ENCODE measurements around the gene ADAMTS7.
"Not testable (repeated sequence)": the region's sequence is repeated elsewhere in the genome, so short reads cannot be mapped to it uniquely, and the experiment has no call there.

The ADAMTS7 gene

DNA sequence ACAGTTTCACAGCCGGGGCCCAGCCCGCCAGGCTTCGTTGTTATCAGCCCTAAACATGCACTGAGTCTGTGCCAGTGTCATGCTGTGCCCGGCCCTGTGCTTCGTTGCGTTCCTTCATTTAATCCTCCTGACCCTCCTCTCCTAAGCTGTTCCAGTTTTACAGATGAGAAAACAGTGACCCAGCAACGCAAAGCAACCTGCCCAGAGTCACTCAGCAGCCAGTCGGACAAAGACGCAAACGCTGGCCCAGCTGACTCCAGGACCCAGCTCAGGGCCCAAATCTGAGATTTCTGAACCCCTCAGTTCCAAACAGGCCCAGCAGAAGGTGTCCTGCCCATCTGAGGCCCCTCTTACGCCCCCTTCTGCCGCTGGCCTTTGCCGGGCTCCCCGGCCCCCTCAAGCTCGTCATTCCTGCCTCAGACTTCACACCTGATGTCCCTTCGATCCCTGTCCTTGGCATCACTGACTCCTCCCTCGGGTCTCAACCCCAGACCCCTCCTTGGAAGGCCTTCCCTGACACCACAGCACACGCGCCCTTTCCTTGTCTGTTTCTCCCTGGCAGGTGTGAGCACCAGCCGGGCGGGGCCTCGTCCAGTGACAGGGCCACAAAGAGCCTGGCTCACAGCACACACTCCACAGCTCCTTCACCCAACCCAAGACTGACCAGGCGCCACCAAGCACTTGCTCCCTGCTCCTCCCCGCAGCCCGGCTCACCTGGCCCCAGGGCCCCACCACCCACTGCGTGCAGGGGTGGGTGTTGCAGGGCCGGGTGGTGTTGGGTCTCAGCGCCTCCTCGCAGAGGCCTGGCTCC is 48.1 kb downstream of the ADAMTS7 start:
- Histone ChIP-seq H3K4me1 (peaks cover 71 to 99% (median 91%) of the 10 kb centered on the region in 10 experiments), H3K4me3 (peak overlapping the region in 7 of 10 experiments; percentile 16 to 48 (median 41); a peak in 11 of 20 replicates), H4K20me1 (no peaks in the 10 kb centered on the region), H3K27me3 (peaks cover 0 to 12% (median 0%) of the 10 kb centered on the region in 11 experiments; a peak in 2 of 22 replicates), H3K36me3 (no peaks in the 10 kb centered on the region), H3K9ac (peak overlapping the region; percentile 10 to 85 (median 72); a peak in 18 of 22 replicates), H3K4me2 (peak overlapping the region; percentile 75 to 99 (median 94)), H3K27ac (peak overlapping the region in 9 of 11 experiments; percentile 85 to 98 (median 89); a peak in 17 of 22 replicates), H3K9me3 (replicated peaks in 1 of 11) (no peaks in the 10 kb centered on the region)
- TF ChIP-seq Cebpa-rat (IDR thresholded peaks at IDR 0.05) = no peak

DNA sequence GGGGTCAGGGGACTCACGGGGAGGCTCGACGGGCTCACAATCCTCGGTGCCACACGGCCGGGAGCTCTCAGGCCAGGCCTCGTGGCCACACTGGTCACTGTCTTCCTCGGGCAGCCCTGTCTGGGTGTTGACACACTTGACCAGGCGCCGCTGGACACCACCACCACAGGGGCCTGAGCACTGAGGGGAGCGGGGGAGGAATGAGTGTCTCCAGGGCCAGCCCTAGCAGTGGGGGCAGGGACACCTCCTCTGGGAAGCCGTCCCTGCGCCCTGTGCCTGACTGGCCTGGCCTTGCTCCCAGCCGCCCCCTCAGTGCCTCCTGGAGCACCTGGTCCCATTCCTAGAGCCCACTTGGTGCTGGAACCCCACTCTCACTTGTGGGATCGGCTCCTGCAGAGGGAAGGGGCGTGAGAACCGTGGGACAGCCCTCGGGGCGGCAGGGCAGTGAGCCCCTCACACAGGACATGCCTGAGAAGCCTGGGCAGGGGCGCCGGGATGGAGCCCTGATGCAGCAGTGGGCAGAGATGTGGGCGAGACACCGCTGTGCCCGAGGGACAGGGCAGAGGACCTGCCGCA is 48.8 kb downstream of the ADAMTS7 start:
- not testable (repeated sequence) for H4K20me1 ChIP-seq; H3K9me3 ChIP-seq (replicated peaks in 1 of 11); H3K36me3 ChIP-seq
- Histone ChIP-seq H3K4me2 (peak overlapping the region; percentile 75 to 99 (median 94)), H3K4me1 (peaks cover 78 to 100% (median 93%) of the 10 kb centered on the region in 10 experiments), H3K4me3 (peak overlapping the region in 4 of 10 experiments; percentile 33 to 50 (median 43); a peak in 5 of 20 replicates), H3K27me3 (peaks cover 0 to 12% (median 0%) of the 10 kb centered on the region in 11 experiments; a peak in 2 of 22 replicates), H3K27ac (peak overlapping the region in 10 of 11 experiments; percentile 69 to 98 (median 89); a peak in 19 of 22 replicates), H3K9ac (peak overlapping the region in 9 of 11 experiments; percentile 40 to 85 (median 78); a peak in 17 of 22 replicates)

DNA sequence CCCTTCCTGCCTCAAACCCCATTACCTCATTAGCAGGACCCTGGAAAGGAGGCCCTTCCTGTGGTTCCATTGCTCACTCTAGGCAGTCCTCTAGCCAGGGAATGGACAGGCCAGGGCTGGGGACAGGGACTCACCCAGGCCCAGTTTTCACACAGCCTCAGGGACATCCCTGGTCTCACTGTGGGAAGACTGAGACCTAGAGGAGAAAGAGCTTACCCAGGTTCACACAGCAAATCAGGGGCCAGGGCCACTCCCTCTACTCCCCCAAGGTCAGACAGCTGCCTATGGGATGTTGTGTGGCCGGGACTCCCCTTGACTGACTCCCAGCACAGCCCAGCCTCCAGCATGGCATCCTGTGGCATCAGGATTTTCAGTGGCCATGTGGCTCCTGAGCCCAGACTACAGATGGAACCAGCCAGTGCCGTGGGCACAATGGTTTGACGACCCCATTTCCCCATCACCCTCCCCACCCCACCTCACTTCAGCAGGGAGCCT is 49.3 kb downstream of the ADAMTS7 start:
- no peaks in the 10 kb centered on the region for H3K9me3 ChIP-seq (replicated peaks in 1 of 11)
- H3K4me1 ChIP-seq = peaks cover 84 to 98% (median 94%) of the 10 kb centered on the region in 10 experiments
- TF ChIP-seq Cebpa-rat (IDR thresholded peaks at IDR 0.05) = no peak
- H3K36me3 ChIP-seq = no peaks in the 10 kb centered on the region
- peak overlapping the region in 7 of 10 experiments; percentile 31 to 50 (median 38); a peak in 12 of 20 replicates for H3K4me3 ChIP-seq
- no peaks in the 10 kb centered on the region for H4K20me1 ChIP-seq
- H3K4me2 ChIP-seq = peak overlapping the region; percentile 75 to 99 (median 94)
- peak overlapping the region in 9 of 11 experiments; percentile 68 to 85 (median 78); a peak in 18 of 22 replicates for H3K9ac ChIP-seq
- H3K27ac ChIP-seq = peak overlapping the region in 10 of 11 experiments; percentile 69 to 98 (median 89); a peak in 21 of 22 replicates
- peaks cover 0 to 12% (median 0%) of the 10 kb centered on the region in 11 experiments; a peak in 2 of 22 replicates for H3K27me3 ChIP-seq

- H3K9ac ChIP-seq = peak overlapping the region in 10 of 11 experiments; percentile 13 to 85 (median 75); a peak in 19 of 22 replicates
- H3K4me2 ChIP-seq = peak overlapping the region; percentile 75 to 99 (median 94)
- not testable (repeated sequence) for H3K36me3 ChIP-seq; H3K9me3 ChIP-seq (replicated peaks in 1 of 11); H4K20me1 ChIP-seq
- peaks cover 0 to 12% (median 0%) of the 10 kb centered on the region in 11 experiments; a peak in 2 of 22 replicates for H3K27me3 ChIP-seq
- H3K4me1 ChIP-seq = peaks cover 88 to 99% (median 96%) of the 10 kb centered on the region in 10 experiments
- peak overlapping the region; percentile 30 to 98 (median 89); a peak in 21 of 22 replicates for H3K27ac ChIP-seq
- peak overlapping the region in 7 of 10 experiments; percentile 31 to 50 (median 38); a peak in 12 of 20 replicates for H3K4me3 ChIP-seq
Observed at GRCh38 chr15:78761475-78761874, 49.8 kb downstream of the ADAMTS7 start.

GRCh38 chr15:78761020-78761419 is 50.2 kb downstream of the ADAMTS7 start:
- Histone ChIP-seq H3K27me3 (peaks cover 0 to 12% (median 0%) of the 10 kb centered on the region in 11 experiments; a peak in 2 of 22 replicates), H3K4me2 (peak overlapping the region; percentile 75 to 99 (median 94)), H3K9me3 (replicated peaks in 1 of 11) (no peaks in the 10 kb centered on the region), H3K36me3 (no peaks in the 10 kb centered on the region), H3K4me1 (peaks cover 91 to 99% (median 96%) of the 10 kb centered on the region in 10 experiments), H3K4me3 (peak overlapping the region in 5 of 10 experiments; percentile 5 to 33 (median 23); a peak in 5 of 20 replicates), H4K20me1 (no peaks in the 10 kb centered on the region), H3K27ac (peak overlapping the region; percentile 30 to 98 (median 89); a peak in 21 of 22 replicates), H3K9ac (peak overlapping the region in 10 of 11 experiments; percentile 13 to 85 (median 75); a peak in 18 of 22 replicates)
- no peak for TF ChIP-seq Cebpa-rat (IDR thresholded peaks at IDR 0.05)

- H3K36me3 ChIP-seq; H4K20me1 ChIP-seq; H3K9me3 ChIP-seq (replicated peaks in 1 of 11): not testable (repeated sequence)
- peak overlapping the region in 10 of 11 experiments; percentile 47 to 85 (median 75); a peak in 20 of 22 replicates for H3K9ac ChIP-seq
- H3K4me3 ChIP-seq = peak overlapping the region in 1 of 10 experiments; percentile 38; a peak in 1 of 20 replicates
- H3K27me3 ChIP-seq = peaks cover 0 to 12% (median 0%) of the 10 kb centered on the region in 11 experiments; a peak in 2 of 22 replicates
- H3K4me2 ChIP-seq = peak overlapping the region; percentile 75 to 99 (median 94)
- H3K4me1 ChIP-seq = peaks cover 94 to 100% (median 97%) of the 10 kb centered on the region in 10 experiments
- peak overlapping the region; percentile 29 to 98 (median 89); a peak in 21 of 22 replicates for H3K27ac ChIP-seq
Observed at GRCh38 chr15:78760091-78760882, 51.0 kb downstream of the ADAMTS7 start.

DNA sequence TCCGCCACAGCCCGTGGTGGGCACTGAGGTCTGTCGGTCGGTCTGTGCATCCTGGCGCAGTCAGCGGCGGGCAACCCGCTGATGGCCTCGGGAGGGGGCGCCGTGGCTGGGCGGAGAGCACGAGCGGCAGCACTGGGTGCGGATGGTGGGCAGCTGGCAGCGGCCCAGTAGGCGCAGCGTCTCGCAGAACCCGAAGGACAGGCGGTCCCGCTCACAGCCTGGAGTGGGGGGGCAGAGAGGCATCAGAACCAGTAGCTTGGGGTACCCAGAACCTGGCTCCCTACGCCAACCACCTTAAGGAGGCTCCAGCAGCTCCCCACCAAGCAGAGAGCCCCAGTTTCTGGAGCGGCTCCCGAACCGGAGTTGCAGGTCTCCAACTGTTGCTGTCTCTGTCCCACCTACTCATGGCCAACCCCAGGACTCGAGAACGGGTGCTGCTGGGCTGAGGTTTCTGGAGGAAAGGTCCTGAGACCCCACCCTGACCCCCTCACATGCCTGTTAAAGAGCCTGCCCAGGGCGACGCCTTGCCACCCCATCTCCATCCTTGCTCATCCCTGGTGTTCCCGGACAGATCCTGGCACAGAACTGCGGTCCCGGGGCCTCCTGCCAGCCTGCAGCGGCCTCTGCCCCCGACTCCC is 51.8 kb downstream of the ADAMTS7 start:
- Histone ChIP-seq H3K4me2 (peak overlapping the region; percentile 75 to 99 (median 94)), H3K27ac (peak overlapping the region; percentile 29 to 98 (median 89); a peak in 21 of 22 replicates), H3K4me1 (peaks cover 86 to 99% (median 96%) of the 10 kb centered on the region in 10 experiments), H3K4me3 (peak overlapping the region in 8 of 10 experiments; percentile 5 to 46 (median 24); a peak in 9 of 20 replicates), H3K9ac (peak overlapping the region; percentile 21 to 83 (median 72); a peak in 21 of 22 replicates)
- not testable (repeated sequence) for H3K27me3 ChIP-seq; H3K36me3 ChIP-seq; H4K20me1 ChIP-seq; H3K9me3 ChIP-seq (replicated peaks in 1 of 11)

GRCh38 chr15:78758486-78759200 is 52.6 kb downstream of the ADAMTS7 start:
- not testable (repeated sequence) for H3K9me3 ChIP-seq (replicated peaks in 1 of 11); H3K27me3 ChIP-seq; H4K20me1 ChIP-seq; H3K36me3 ChIP-seq
- H3K9ac ChIP-seq = peak overlapping the region in 9 of 11 experiments; percentile 64 to 83 (median 78); a peak in 16 of 22 replicates
- H3K4me2 ChIP-seq = peak overlapping the region; percentile 75 to 99 (median 94)
- peaks cover 81 to 99% (median 96%) of the 10 kb centered on the region in 10 experiments for H3K4me1 ChIP-seq
- peak overlapping the region in 9 of 11 experiments; percentile 85 to 98 (median 89); a peak in 17 of 22 replicates for H3K27ac ChIP-seq
- peak overlapping the region in 5 of 10 experiments; percentile 20 to 46 (median 32); a peak in 3 of 20 replicates for H3K4me3 ChIP-seq

- H3K27me3 ChIP-seq; H3K36me3 ChIP-seq; H4K20me1 ChIP-seq; H3K9me3 ChIP-seq (replicated peaks in 1 of 11): not testable (repeated sequence)
- Histone ChIP-seq H3K4me2 (peak overlapping the region; percentile 75 to 99 (median 94)), H3K4me1 (peaks cover 81 to 99% (median 96%) of the 10 kb centered on the region in 10 experiments), H3K4me3 (peak overlapping the region in 1 of 10 experiments; percentile 20; a peak in 2 of 20 replicates), H3K9ac (peak overlapping the region in 7 of 11 experiments; percentile 71 to 83 (median 80); a peak in 13 of 22 replicates), H3K27ac (peak overlapping the region in 9 of 11 experiments; percentile 85 to 98 (median 89); a peak in 16 of 22 replicates)
Observed at GRCh38 chr15:78758084-78758483, 53.2 kb downstream of the ADAMTS7 start.

Data from BLaER1 treated with 17β-estradiol and CSF1 and Interleukin-3, amounts not matched to agents 10 nM and 100 nM (cell line).